ENCODE measurements around the gene SLC29A3. TPM values are rescaled to one million over a fixed set of nuclear protein-coding genes. Genes with fewer than 3 reads are reported as not detected.
A peak's percentile ranks its signal among the peaks of the same experiment; 100 is the strongest.

The SLC29A3 gene
- total and polyA plus RNA-seq, 8 donors, result 7.6 to 13.4 (median 8.1) TPM

DNA sequence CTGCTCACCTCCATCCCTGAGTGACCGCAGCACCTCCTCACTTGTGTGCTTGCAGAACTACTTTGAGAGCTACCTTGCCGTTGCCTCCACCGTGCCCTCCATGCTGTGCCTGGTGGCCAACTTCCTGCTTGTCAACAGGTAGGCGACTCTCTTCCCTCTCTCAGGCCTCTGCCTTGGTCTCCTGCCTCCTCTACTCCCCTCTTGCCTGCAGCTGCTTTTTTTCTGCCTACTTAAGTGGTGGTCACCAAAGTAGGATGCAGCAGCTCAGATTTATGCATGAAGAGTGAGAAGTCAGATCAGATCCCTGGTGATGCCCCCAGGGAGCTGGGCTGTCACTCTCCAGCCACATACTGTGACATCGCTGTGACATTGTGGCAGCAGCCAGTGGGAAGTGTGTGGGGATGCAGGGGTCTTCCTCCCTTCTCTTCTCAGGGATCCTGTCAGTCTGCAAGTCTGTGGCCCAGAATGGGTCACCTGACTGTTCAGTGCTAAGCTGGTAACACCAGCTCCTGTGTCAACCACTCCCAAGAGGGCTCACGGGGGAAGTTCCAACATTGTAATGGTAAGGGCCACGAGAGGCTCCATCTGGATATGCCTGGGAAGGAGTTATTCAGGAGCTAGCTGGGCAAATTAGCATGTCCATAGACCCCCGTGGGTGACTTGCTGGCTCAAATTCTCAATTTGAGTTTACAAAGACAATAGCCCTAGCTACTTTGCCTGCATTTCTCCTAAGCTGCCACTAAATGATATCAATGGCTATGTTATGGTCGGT lies 25.3 kb downstream of the SLC29A3 start:
- Histone ChIP-seq H3K27ac (no peak overlapping the region), H3K27me3 (no peaks in the 10 kb centered on the region), H3K36me3 (peaks cover 0 to 4% of the 10 kb centered on the region in 2 donors), H3K9me3 (no peaks in the 10 kb centered on the region), H3K4me3 (no peak overlapping the region), H3K4me1 (peaks cover 12 to 21% of the 10 kb centered on the region in 2 donors)
- intact Hi-C loops (cut with DNase I), result no loop called here
- TF ChIP-seq, protein P1, sequence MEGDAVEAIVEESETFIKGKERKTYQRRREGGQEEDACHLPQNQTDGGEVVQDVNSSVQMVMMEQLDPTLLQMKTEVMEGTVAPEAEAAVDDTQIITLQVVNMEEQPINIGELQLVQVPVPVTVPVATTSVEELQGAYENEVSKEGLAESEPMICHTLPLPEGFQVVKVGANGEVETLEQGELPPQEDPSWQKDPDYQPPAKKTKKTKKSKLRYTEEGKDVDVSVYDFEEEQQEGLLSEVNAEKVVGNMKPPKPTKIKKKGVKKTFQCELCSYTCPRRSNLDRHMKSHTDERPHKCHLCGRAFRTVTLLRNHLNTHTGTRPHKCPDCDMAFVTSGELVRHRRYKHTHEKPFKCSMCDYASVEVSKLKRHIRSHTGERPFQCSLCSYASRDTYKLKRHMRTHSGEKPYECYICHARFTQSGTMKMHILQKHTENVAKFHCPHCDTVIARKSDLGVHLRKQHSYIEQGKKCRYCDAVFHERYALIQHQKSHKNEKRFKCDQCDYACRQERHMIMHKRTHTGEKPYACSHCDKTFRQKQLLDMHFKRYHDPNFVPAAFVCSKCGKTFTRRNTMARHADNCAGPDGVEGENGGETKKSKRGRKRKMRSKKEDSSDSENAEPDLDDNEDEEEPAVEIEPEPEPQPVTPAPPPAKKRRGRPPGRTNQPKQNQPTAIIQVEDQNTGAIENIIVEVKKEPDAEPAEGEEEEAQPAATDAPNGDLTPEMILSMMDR (IDR thresholded peaks at IDR 0.05), result no peak
- DNase-seq (no peak), ATAC-seq (no peak)

DNA sequence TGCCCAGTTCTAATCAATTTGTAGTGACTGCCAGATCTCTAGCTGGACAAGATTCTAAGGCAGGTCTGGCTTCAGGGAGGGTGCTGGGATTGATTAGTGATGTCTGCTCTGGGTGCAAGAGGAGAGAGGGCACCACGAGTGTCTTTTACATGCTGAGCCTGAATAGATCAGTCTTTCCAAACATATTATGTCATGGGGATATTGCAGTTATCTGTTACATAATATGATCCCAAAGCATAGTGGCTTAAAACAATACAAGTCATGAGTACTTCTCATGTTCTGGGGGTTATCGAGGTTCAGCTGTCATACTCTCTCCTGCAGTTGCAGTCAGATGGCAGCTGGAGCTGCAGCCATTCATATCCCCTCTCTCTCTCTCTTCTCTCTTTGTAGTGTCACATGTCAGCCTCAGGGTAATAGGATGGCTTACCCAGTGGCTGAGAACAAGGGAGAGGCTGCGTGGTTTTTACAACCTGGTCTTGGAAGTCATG lies 26.0 kb downstream of the SLC29A3 start:
- intact Hi-C loops (cut with DNase I), result no loop called here

DNA sequence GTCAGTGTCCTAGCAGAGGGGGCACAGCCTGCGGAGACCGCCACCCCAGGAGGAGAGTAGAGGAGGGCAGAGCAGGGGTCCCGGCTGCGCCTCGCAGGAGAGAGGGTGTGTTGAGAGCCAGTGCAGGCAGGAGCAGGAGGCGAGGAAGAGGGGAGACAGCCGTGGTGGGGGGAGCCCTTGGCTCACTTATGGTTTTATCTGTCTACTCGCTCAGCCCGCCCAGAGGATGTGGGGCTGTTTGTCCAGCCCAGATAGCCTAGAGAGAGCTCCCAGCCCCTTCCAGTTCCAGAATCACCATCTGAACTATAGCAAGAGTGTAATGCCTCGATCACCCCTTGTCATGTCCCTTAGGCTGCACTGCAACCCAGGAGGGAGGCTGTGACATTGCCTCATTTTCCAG lies 26.6 kb downstream of the SLC29A3 start:
- Histone ChIP-seq H3K4me3 (no peak overlapping the region), H3K36me3 (no peaks in the 10 kb centered on the region), H3K4me1 (peaks cover 12 to 21% of the 10 kb centered on the region in 2 donors), H3K27ac (no peak overlapping the region), H3K9me3 (no peaks in the 10 kb centered on the region), H3K27me3 (no peaks in the 10 kb centered on the region)
- ATAC-seq (no peak), DNase-seq (no peak)
- TF ChIP-seq, protein P1 (IDR thresholded peaks at IDR 0.05), result no peak
- intact Hi-C loops (cut with DNase I), result no loop called here

More for the DNA sequence above, 26.0 kb downstream of the SLC29A3 start:
- H3K9me3 ChIP-seq, result no peaks in the 10 kb centered on the region
- no peak for DNase-seq
- TF ChIP-seq, protein P1 (IDR thresholded peaks at IDR 0.05), result no peak
- no peak overlapping the region for H3K4me3 ChIP-seq
- no peak overlapping the region for H3K27ac ChIP-seq
- H3K36me3 ChIP-seq, result peaks cover 0 to under 1% of the 10 kb centered on the region in 2 donors
- peak; percentile 29 for ATAC-seq
- H3K27me3 ChIP-seq, result no peaks in the 10 kb centered on the region
- H3K4me1 ChIP-seq, result peaks cover 12 to 21% of the 10 kb centered on the region in 2 donors

DNA sequence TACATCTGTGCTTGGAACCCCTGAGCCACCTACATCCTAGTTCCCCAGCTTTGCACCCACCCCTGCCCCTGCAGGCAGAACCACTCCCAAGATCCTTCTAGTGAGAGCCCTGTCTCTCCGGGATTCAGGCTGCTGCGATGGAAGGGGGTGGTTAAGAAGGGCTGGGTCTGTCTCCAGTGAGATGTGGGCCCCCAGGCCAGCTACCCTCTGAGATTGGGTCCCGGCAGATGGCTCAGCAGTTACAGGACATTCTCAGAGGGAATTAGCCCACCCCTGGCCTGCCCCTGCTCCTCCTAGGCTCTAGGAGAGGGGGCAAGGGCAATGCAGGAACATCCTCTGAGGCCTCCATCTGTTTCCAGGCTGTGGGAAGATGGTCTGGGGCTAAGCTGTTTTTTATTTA lies 27.7 kb downstream of the SLC29A3 start:
- intact Hi-C loops (cut with DNase I), result no loop called here
- Histone ChIP-seq H3K4me1 (peaks cover 12 to 21% of the 10 kb centered on the region in 2 donors), H3K27ac (no peak overlapping the region), H3K36me3 (no peaks in the 10 kb centered on the region), H3K27me3 (no peaks in the 10 kb centered on the region), H3K4me3 (no peak overlapping the region), H3K9me3 (no peaks in the 10 kb centered on the region)
- DNase-seq, result no peak
- no peak for ATAC-seq
- TF ChIP-seq, protein P1 (IDR thresholded peaks at IDR 0.05), result no peak

DNA sequence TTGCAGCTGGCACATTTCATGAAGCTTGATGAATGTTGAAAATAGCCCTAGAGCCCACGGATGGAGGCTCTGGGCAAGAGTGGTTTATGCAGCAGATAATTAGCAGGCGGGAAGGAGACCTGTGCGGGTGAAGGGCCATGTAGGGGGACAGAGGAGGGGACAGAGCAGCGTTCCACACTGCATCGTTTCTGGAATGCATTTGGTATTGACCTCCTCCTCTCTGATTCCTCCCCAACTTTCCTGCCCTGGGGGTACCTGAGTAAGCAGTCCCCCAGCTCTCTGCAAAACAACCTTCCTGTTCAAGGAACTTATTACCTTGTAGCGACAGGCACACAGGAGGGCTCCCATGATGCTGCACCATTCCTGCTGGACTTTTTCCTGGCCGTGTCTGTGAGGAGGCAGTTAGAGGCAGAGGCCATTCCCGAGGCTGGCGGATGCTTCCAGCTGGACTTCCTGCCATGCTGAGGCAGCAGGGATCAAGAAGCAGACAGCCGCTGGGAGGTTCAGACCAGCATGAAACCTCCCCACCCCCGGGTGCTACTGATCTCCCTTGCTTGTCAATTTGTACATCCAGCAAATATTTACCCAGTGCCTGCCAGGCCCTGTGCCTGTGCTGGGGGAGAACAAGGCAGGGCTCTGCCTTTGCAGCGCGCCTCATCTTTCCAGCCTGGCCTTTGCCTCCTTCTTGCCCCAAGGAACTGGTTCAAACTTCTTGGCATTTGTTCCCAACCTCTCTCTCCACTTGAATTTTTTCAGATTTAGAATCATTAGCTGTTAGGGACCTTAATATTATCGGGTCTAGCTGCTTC lies 28.7 kb downstream of the SLC29A3 start:
- TF ChIP-seq, protein P1 (IDR thresholded peaks at IDR 0.05), result no peak
- Histone ChIP-seq H3K4me3 (no peak overlapping the region), H3K27me3 (no peaks in the 10 kb centered on the region), H3K27ac (no peak overlapping the region), H3K4me1 (peaks cover 9 to 18% of the 10 kb centered on the region in 2 donors), H3K9me3 (no peaks in the 10 kb centered on the region), H3K36me3 (peaks cover 0 to 1% of the 10 kb centered on the region in 2 donors)
- DNase-seq (no peak), ATAC-seq (no peak)
- intact Hi-C loops (cut with DNase I), result no loop called here
